Muscle of leg (tissue), 11 donors: Measurements from ENCODE around the gene HMGCS1. TPM values are rescaled to one million over a fixed set of nuclear protein-coding genes. Genes with fewer than 3 reads are reported as not detected.

Source experiments
- DNase-seq: peaks from one replicate; pipeline ENCODE4 v3.0.0; 2013
- H3K27ac ChIP-seq: one replicate; pipeline ENCODE4 v1.5.1; 2013; ENCODE audit warnings: mild to moderate bottlenecking, low read length, control low read depth
- H3K27me3 ChIP-seq: one replicate; pipeline ENCODE4 v1.6.1; 2013; ENCODE audit warnings: low read length; ENCODE audit not compliant: control insufficient read depth, insufficient read depth
- H3K36me3 ChIP-seq: one replicate; pipeline ENCODE4 v1.6.1; 2013; ENCODE audit warnings: low read length; ENCODE audit not compliant: control insufficient read depth, insufficient read depth
- H3K4me1 ChIP-seq: one replicate; pipeline ENCODE4 v1.6.1; 2013; ENCODE audit warnings: low read length; ENCODE audit not compliant: control insufficient read depth, insufficient read depth
- H3K4me3 ChIP-seq: one replicate; pipeline ENCODE4 v1.5.1; 2013; ENCODE audit warnings: low read length, control low read depth
- H3K9me3 ChIP-seq: replicated peaks from 2 replicates; pipeline ENCODE4 v1.6.1; 2013; ENCODE audit warnings: low read depth, low read length; ENCODE audit not compliant: control insufficient read depth
- WGBS: methylation state at CpG from one replicate; pipeline ENCODE4 v1.1.5; 2013; ENCODE audit warnings: missing lambda C conversion rate; ENCODE audit not compliant: insufficient coverage; 5-methylcytosine and 5-hydroxymethylcytosine counted together
- polyA plus RNA-seq, 8 donors: library from polyadenylated mRNA; unstranded; fragments of 120-200 nt; gene quantifications; one replicate each; pipeline versions ENCODE4 v1.2.1 to v1.2.3, GENCODE V29; 2013; ENCODE audit warnings: inconsistent platforms in 1 of 8, low replicate concordance in 1 of 8; ENCODE audit not compliant: insufficient read length in 8 of 8, insufficient read depth in 1 of 8
- total RNA-seq: library from RNA; stranded (reverse); fragments of 120-200 nt; gene quantifications from one replicate; pipeline ENCODE4 v1.2.4, GENCODE V29; 2013

Gene HMGCS1
- total and polyA plus RNA-seq, 9 donors: 23.5 to 51.0 (median 39.5) TPM

DNA sequence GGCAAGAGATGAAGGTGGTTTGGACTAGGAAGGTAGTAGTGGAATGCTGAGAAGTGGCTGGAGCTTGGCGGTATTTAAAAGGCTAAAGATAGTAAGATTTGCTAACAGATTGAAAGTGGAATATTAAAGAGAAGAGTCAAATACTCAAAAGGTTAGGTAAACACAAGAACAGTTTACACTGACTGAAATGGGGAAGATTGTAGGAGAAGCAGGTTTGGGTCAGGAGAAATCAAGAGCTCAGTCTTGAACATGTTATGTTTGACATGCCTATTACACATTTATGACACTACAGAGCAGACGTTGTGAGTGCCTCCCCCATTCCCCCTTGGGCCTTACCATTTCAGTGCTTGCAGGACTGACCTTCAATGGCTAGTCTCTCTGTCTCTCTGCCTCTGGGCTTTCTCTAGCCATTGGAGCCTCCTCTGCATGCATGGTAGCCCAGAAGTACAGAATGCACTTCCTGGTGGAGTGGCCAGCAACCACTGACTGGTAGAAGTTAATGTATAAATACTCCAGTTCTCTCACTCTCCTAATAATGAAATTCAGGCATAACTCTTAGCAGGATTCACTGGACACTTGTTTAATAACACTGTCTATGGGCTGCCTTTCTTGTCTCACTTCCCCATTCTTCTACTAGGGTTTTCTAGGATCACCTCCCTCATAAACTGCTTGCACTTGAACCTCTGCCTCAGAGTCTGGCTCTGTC lies 56.8 kb downstream of the HMGCS1 start:
- Histone ChIP-seq H3K9me3 (no peaks in the 10 kb centered on the region), H3K4me1 (no peaks in the 10 kb centered on the region), H3K36me3 (no peaks in the 10 kb centered on the region), H3K27ac (no peak overlapping the region), H3K27me3 (no peaks in the 10 kb centered on the region), H3K4me3 (no peak overlapping the region)
- DNase-seq: no peak
- 48% methylated on average over 2 of the region's 2 CpGs for WGBS

DNA sequence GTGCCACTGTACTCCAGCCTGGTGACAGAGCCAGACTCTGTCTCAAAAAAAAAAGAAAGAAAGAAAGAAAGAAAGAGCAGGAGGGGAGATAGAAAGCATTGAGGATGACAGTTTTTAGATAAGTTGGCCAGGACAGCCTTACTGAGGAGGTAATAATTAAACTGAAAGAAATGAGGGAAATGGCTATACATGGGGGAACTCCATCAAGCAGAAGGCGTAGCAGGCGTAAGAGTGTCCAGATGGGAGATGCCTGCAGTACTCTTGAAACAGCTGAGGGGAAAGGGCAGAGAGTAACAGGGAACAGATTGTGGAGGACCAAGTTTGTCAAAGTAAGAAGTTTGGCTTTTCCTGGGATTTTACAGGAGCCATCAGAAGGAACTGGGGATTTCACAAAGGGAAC lies 57.5 kb downstream of the HMGCS1 start:
- WGBS: 68% methylated on average over 2 of the region's 2 CpGs

DNA sequence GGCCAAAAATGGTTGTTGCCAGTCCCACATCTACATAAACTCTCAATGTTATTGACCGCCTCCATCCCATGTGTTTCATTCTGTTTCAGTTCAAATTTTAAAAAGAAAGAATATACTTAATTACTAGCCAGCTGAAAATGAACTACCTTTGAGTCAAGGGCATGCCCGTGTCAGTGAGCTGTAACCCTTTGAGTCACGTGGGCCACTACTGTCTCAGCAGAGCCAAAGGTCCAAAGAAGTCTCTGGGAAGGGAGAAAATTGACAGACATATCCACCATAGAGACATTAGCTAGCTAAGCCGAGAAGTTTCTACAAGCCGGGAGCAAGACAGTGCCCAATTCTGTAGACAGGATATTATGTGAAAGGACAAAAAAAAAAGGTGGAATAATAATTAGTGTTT lies 61.5 kb downstream of the HMGCS1 start:
- DNase-seq: no peak
- H3K27ac ChIP-seq: no peak overlapping the region
- H3K27me3 ChIP-seq: no peaks in the 10 kb centered on the region
- no peaks in the 10 kb centered on the region for H3K4me1 ChIP-seq
- no peaks in the 10 kb centered on the region for H3K9me3 ChIP-seq
- no CpG with 5 or more reads among the region's 5 CpGs for WGBS
- no peak overlapping the region for H3K4me3 ChIP-seq
- H3K36me3 ChIP-seq: no peaks in the 10 kb centered on the region

More for the DNA sequence above, 57.5 kb downstream of the HMGCS1 start:
- H3K4me3 ChIP-seq: no peak overlapping the region
- H3K36me3 ChIP-seq: no peaks in the 10 kb centered on the region
- H3K4me1 ChIP-seq: no peaks in the 10 kb centered on the region
- no peak overlapping the region for H3K27ac ChIP-seq
- H3K9me3 ChIP-seq: no peaks in the 10 kb centered on the region
- no peak for DNase-seq
- H3K27me3 ChIP-seq: no peaks in the 10 kb centered on the region

DNA sequence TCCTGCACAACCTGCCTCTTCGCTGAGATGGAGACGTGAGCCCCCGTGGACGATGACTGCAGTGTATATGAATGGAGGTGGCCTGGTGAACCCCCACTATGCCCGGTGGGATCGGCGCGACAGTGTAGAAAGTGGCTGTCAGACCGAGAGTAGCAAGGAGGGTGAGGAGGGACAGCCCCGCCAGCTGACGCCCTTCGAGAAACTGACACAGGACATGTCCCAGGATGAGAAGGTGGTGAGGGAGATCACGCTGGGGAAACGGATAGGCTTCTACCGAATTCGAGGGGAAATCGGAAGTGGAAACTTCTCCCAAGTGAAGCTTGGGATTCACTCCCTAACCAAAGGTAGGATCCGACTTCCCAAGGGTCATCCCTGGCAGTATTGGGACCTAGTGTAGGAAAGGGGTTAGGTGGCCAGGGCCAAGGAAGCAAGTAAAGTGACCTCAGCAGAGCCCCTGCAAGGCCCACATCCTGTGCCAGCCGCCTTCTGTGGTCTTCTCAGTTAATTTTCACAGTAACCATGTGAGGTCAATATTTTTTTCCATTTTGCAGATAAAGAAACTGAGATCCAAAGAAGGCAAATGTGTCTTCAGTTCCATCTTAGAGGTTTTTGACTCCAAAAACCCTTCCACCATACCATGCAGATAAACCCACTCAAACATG lies 67.4 kb downstream of the HMGCS1 start:
- no peaks in the 10 kb centered on the region for H3K4me1 ChIP-seq
- no peak overlapping the region for H3K4me3 ChIP-seq
- WGBS: 92% methylated on average over 17 of the region's 19 CpGs
- H3K9me3 ChIP-seq: no peaks in the 10 kb centered on the region
- no peak for DNase-seq
- H3K36me3 ChIP-seq: no peaks in the 10 kb centered on the region
- no peak overlapping the region for H3K27ac ChIP-seq
- H3K27me3 ChIP-seq: no peaks in the 10 kb centered on the region

DNA sequence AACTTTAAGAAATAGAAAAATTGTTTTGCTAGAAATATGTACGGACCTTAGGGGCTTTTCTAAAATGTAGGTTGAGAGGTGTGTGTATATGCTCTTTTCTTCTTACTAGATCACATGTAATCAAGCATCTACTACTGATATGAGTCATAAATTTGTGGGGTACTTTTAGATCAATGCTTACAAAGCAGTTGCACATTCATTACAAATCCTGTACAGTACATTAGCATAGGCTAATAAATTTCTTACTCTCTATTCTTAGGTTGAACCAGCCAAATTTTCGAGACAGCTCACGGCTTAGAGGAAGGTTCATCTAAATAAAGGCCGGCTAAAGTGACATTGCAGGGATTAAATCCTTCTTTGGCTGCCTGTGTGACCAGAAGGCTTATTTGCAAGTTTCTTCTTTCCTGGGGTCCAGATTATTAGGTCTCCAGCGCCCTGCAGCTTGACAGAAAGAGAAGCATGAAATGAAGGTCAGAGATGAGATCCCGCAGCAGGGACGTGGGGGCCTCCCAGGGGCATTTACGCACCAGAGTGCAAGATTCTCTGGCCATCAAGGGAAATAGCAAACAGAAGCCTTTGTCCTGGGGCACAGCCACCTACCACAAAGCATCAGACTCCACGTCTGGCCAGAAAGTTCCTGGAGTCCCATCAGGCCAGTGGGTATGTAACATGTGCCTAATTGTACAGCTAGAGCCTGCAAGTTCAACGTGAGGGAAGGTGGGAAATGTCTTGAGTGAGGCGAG lies 68.2 kb downstream of the HMGCS1 start:
- Histone ChIP-seq H3K36me3 (no peaks in the 10 kb centered on the region), H3K4me3 (no peak overlapping the region), H3K27me3 (no peaks in the 10 kb centered on the region), H3K9me3 (no peaks in the 10 kb centered on the region), H3K4me1 (no peaks in the 10 kb centered on the region), H3K27ac (no peak overlapping the region)
- WGBS: 56% methylated on average over 7 of the region's 11 CpGs
- DNase-seq: no peak

DNA sequence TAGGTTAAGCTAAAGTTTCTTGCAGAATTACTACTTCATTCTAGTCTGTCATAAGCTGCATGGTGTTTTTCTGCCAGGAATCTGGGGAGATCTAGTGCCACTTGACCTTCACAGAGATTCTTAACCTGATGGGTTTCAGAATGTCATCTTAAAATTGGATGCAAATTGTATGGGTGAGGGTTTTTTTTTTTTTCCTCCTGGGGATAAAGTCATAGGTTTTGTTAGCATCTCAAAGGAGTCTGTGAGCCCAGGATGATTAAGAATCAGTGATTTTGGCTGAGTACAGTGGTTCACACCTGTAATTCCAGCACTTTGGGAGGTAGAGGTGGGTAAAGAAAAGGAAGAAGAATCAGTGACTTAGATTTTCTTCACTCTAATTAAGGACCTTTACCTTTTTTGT lies 69.9 kb downstream of the HMGCS1 start:
- Histone ChIP-seq H3K27me3 (no peaks in the 10 kb centered on the region), H3K36me3 (no peaks in the 10 kb centered on the region), H3K4me3 (no peak overlapping the region), H3K27ac (no peak overlapping the region), H3K4me1 (no peaks in the 10 kb centered on the region), H3K9me3 (no peaks in the 10 kb centered on the region)
- DNase-seq: no peak

DNA sequence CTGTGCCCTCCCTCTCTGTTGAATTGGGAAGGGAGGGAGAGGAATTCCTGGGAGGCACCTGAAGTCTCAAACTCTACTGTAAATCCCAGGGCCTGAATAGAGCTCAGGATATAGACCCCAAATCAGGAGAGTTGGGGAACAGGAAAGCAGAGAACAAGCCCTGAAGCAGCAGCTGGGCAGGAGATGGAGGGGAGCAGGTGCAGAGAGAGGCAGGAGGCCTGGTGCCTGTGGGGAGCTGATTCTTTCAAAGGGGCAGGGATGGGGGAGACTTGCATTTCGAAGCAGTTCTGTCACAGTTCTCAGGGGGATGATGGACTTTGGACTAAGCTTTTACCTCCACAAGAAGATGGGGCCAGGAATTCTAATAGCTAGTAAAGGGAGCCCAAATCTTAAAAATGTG lies 71.0 kb downstream of the HMGCS1 start:
- DNase-seq: no peak

More for the DNA sequence above, 71.0 kb downstream of the HMGCS1 start:
- Histone ChIP-seq H3K27me3 (no peaks in the 10 kb centered on the region), H3K27ac (no peak overlapping the region), H3K4me1 (no peaks in the 10 kb centered on the region), H3K36me3 (no peaks in the 10 kb centered on the region), H3K9me3 (no peaks in the 10 kb centered on the region), H3K4me3 (no peak overlapping the region)
- no CpG with 5 or more reads among the region's 1 CpG for WGBS

Other genes with a start within 250 kb of the HMGCS1 start
- gene ZNF131, start 192.5 kb downstream of the HMGCS1 start, total RNA-seq: 34.8 TPM
- 10 to 100 TPM; 26.7 to 39.8 (median 34.6) TPM for gene ZNF131, start 192.5 kb downstream of the HMGCS1 start, polyA plus RNA-seq
- 0.22 TPM for gene NIM1K, start 121.2 kb downstream of the HMGCS1 start, total RNA-seq
- 1 to 10 TPM in 1 of 8 donors, under 1 TPM in 7; 0.17 to 1.2 (median 0.36) TPM for gene NIM1K, start 121.2 kb downstream of the HMGCS1 start, polyA plus RNA-seq
- 0.22 TPM for gene CCL28, start 99.0 kb upstream of the HMGCS1 start, total RNA-seq
- gene CCL28, start 99.0 kb upstream of the HMGCS1 start, polyA plus RNA-seq: under 1 TPM; 0.18 to 0.79 (median 0.37) TPM
- gene TMEM267, start 170.5 kb upstream of the HMGCS1 start, total RNA-seq: 8.4 TPM
- 1 to 10 TPM; 7.8 to 9.1 (median 8.1) TPM for gene TMEM267, start 170.5 kb upstream of the HMGCS1 start, polyA plus RNA-seq
- gene C5orf34, start 201.7 kb upstream of the HMGCS1 start, total RNA-seq: 4.5 TPM
- gene C5orf34, start 201.7 kb upstream of the HMGCS1 start, polyA plus RNA-seq: 1 to 10 TPM; 3.2 to 4.9 (median 4.0) TPM
- gene PAIP1, start 243.7 kb upstream of the HMGCS1 start, total RNA-seq: 108 TPM
- gene PAIP1, start 243.7 kb upstream of the HMGCS1 start, polyA plus RNA-seq: 10 to 100 TPM; 81.6 to 96.8 (median 91.6) TPM